ENCODE data around the gene NEDD4L.

Gene NEDD4L

DNA sequence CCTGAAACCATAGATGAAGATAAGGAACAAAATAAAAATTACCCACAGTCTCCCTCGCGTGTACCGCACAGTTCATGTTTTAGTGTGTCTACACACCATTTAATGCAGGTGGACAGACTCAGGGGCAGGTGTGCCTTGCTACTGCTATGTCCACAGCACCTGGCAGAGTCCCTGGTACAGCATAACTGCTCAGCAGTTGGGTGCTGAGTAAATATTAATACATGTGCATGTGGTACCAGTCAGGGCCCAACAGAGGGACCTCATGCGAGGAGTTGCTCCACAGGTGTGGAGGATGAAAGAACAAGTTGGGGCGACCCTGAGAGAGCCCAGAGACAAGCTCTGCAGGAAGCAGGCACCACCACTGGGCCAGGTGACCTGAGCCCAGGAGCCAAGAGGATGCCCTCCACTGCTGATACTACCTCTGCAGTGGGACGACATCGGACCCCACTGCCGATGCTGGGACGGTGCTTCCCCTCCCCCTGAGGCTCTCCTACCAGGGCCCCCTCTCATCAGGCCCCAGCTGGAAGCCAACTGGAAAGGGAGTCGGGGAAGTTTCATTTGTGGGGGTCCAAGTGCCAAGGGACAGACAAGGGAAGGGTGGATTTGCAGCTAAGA, 100.8 kb downstream of the NEDD4L start (continued):
- no peak for TF ChIP-seq TCF4 (CRISPR knock-in tag; IDR thresholded peaks at IDR 0.05; ENCODE audit: borderline replicate concordance)
- no peak for TF ChIP-seq BACH2 (CRISPR knock-in tag; IDR thresholded peaks at IDR 0.05; ENCODE audit: borderline replicate concordance)
- no peak for TF ChIP-seq ZFP3 (CRISPR knock-in tag; IDR thresholded peaks at IDR 0.05)

DNA sequence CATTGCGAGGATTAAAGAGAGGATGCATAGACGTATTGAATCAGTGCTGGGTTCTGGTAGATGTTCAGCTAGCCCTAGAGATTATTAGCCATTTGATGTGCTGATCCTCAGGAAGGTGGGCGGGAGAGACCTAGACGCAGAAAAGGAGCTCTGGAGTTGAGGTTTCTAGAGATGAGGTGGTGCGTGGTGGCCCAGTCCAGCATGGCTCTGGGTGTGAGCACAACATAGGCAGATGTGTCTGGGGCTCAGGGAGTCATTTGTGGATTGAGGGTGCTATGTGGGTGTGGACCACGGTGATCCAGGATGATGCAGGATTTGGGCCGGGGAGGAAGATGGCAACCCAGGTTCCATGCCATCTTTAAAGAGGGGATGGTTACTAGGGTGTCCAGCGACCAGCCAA, 102.1 kb downstream of the NEDD4L start:
- TF ChIP-seq RARB (CRISPR knock-in tag; IDR thresholded peaks at IDR 0.05) (no peak), SNAI2 (CRISPR knock-in tag; IDR thresholded peaks at IDR 0.05) (no peak), GLIS3 (CRISPR knock-in tag; IDR thresholded peaks at IDR 0.05) (no peak), ZNF70 (CRISPR knock-in tag; IDR thresholded peaks at IDR 0.05) (no peak), ESRRG (CRISPR knock-in tag; IDR thresholded peaks at IDR 0.05) (no peak), BACH2 (CRISPR knock-in tag; IDR thresholded peaks at IDR 0.05; ENCODE audit: borderline replicate concordance) (no peak)
- no peak for ATAC-seq

DNA sequence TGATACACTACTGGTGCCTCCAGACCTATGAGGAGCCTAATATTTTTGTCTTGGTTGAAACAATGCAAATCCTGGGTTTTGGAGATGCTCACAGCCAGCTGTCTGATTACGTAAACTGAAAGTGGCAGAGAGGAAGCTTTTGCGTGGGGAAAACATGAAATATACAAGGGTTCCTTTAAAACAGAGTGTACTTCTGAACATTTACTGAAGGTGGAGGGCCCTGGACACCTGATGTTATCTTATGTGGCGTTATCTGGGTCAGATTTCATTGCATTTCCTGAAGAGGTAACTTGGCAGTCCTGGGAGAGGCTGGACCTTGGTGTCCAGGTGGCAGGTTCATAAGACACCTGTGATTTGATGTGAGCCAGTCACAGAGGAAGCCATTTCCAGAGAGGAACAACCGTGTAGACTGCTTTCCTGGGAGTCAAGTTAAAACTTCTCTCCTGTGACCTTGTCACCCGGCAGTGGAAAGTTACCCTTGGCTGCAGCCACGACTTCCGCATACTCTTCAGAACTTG, 105.0 kb downstream of the NEDD4L start:
- no peak for TF ChIP-seq BACH2 (CRISPR knock-in tag; IDR thresholded peaks at IDR 0.05; ENCODE audit: borderline replicate concordance)
- TF ChIP-seq ZFP3 (CRISPR knock-in tag; IDR thresholded peaks at IDR 0.05): no peak
- no peak for TF ChIP-seq SNAI2 (CRISPR knock-in tag; IDR thresholded peaks at IDR 0.05)
- TF ChIP-seq ZNF565 (CRISPR knock-in tag; conservative IDR thresholded peaks at IDR 0.05; ENCODE audit: low read depth): no peak
- TF ChIP-seq, protein P1, sequence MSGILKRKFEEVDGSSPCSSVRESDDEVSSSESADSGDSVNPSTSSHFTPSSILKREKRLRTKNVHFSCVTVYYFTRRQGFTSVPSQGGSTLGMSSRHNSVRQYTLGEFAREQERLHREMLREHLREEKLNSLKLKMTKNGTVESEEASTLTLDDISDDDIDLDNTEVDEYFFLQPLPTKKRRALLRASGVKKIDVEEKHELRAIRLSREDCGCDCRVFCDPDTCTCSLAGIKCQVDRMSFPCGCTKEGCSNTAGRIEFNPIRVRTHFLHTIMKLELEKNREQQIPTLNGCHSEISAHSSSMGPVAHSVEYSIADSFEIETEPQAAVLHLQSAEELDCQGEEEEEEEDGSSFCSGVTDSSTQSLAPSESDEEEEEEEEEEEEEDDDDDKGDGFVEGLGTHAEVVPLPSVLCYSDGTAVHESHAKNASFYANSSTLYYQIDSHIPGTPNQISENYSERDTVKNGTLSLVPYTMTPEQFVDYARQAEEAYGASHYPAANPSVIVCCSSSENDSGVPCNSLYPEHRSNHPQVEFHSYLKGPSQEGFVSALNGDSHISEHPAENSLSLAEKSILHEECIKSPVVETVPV (CRISPR knock-in tag; IDR thresholded peaks at IDR 0.05): no peak
- TF ChIP-seq, protein P2, sequence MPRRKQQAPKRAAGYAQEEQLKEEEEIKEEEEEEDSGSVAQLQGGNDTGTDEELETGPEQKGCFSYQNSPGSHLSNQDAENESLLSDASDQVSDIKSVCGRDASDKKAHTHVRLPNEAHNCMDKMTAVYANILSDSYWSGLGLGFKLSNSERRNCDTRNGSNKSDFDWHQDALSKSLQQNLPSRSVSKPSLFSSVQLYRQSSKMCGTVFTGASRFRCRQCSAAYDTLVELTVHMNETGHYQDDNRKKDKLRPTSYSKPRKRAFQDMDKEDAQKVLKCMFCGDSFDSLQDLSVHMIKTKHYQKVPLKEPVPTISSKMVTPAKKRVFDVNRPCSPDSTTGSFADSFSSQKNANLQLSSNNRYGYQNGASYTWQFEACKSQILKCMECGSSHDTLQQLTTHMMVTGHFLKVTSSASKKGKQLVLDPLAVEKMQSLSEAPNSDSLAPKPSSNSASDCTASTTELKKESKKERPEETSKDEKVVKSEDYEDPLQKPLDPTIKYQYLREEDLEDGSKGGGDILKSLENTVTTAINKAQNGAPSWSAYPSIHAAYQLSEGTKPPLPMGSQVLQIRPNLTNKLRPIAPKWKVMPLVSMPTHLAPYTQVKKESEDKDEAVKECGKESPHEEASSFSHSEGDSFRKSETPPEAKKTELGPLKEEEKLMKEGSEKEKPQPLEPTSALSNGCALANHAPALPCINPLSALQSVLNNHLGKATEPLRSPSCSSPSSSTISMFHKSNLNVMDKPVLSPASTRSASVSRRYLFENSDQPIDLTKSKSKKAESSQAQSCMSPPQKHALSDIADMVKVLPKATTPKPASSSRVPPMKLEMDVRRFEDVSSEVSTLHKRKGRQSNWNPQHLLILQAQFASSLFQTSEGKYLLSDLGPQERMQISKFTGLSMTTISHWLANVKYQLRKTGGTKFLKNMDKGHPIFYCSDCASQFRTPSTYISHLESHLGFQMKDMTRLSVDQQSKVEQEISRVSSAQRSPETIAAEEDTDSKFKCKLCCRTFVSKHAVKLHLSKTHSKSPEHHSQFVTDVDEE (CRISPR knock-in tag; IDR thresholded peaks at IDR 0.05): no peak
- no peak for TF ChIP-seq PPARA (CRISPR knock-in tag; IDR thresholded peaks at IDR 0.05; ENCODE audit: borderline replicate concordance)
- TF ChIP-seq ZFP30 (CRISPR knock-in tag; IDR thresholded peaks at IDR 0.05): no peak
- TF ChIP-seq, protein P3, sequence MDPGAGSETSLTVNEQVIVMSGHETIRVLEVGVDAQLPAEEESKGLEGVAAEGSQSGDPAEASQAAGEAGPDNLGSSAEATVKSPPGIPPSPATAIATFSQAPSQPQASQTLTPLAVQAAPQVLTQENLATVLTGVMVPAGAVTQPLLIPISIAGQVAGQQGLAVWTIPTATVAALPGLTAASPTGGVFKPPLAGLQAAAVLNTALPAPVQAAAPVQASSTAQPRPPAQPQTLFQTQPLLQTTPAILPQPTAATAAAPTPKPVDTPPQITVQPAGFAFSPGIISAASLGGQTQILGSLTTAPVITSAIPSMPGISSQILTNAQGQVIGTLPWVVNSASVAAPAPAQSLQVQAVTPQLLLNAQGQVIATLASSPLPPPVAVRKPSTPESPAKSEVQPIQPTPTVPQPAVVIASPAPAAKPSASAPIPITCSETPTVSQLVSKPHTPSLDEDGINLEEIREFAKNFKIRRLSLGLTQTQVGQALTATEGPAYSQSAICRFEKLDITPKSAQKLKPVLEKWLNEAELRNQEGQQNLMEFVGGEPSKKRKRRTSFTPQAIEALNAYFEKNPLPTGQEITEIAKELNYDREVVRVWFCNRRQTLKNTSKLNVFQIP (CRISPR knock-in tag; IDR thresholded peaks at IDR 0.05; ENCODE audit: borderline replicate concordance, low read depth): no peak
- no peak for TF ChIP-seq ARNTL (CRISPR knock-in tag; IDR thresholded peaks at IDR 0.05; ENCODE audit: borderline replicate concordance, low read depth)
- no peak for ATAC-seq

DNA sequence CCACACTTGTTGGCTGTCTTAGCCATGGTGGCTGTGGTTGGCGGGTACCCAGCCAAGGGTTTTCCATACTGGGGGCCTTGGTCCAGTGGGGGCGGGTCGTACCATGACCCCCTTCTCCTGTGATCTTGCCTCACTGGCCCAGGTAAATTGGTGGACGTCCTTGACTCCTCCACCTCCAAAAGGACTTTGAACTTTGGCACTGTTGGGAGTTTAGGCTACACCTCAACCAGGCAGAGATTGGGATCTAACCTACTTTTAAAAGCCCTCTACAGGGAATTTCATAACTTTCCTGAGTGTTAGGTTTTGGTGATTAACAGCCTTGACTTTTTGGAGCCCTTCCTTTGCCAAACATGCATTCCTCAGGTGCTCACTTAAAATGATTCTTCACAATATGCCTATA, 106.7 kb downstream of the NEDD4L start:
- no peak for ATAC-seq
- TF ChIP-seq ZNF8 (CRISPR knock-in tag; IDR thresholded peaks at IDR 0.05) (no peak), ISL1 (CRISPR knock-in tag; IDR thresholded peaks at IDR 0.05) (no peak), ZFP3 (CRISPR knock-in tag; IDR thresholded peaks at IDR 0.05) (no peak), ZNF565 (CRISPR knock-in tag; conservative IDR thresholded peaks at IDR 0.05; ENCODE audit: low read depth) (no peak), SNAI2 (CRISPR knock-in tag; IDR thresholded peaks at IDR 0.05) (no peak), BACH2 (CRISPR knock-in tag; IDR thresholded peaks at IDR 0.05; ENCODE audit: borderline replicate concordance) (no peak), ZFP30 (CRISPR knock-in tag; IDR thresholded peaks at IDR 0.05) (no peak), CSDC2 (CRISPR knock-in tag; IDR thresholded peaks at IDR 0.05) (no peak), TOX (CRISPR knock-in tag; IDR thresholded peaks at IDR 0.05; ENCODE audit: borderline replicate concordance) (no peak), OSR1 (CRISPR knock-in tag; IDR thresholded peaks at IDR 0.05) (no peak)
- TF ChIP-seq, protein P4, sequence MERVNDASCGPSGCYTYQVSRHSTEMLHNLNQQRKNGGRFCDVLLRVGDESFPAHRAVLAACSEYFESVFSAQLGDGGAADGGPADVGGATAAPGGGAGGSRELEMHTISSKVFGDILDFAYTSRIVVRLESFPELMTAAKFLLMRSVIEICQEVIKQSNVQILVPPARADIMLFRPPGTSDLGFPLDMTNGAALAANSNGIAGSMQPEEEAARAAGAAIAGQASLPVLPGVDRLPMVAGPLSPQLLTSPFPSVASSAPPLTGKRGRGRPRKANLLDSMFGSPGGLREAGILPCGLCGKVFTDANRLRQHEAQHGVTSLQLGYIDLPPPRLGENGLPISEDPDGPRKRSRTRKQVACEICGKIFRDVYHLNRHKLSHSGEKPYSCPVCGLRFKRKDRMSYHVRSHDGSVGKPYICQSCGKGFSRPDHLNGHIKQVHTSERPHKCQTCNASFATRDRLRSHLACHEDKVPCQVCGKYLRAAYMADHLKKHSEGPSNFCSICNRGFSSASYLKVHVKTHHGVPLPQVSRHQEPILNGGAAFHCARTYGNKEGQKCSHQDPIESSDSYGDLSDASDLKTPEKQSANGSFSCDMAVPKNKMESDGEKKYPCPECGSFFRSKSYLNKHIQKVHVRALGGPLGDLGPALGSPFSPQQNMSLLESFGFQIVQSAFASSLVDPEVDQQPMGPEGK (CRISPR knock-in tag; IDR thresholded peaks at IDR 0.05; ENCODE audit: borderline replicate concordance): no peak
- TF ChIP-seq, protein P3 (CRISPR knock-in tag; IDR thresholded peaks at IDR 0.05; ENCODE audit: borderline replicate concordance, low read depth): no peak
- TF ChIP-seq, protein P2 (CRISPR knock-in tag; IDR thresholded peaks at IDR 0.05): no peak
- TF ChIP-seq, protein P1 (CRISPR knock-in tag; IDR thresholded peaks at IDR 0.05): no peak
